ENCODE measurements around the gene ZBTB8A. TPM values are rescaled to one million over a fixed set of nuclear protein-coding genes. Genes with fewer than 3 reads are reported as not detected.
A peak's percentile ranks its signal among the peaks of the same experiment; 100 is the strongest.

The ZBTB8A gene
- total RNA-seq = under 1 TPM in 1 of 2 experiments, not detected in 1; 0.16 TPM

DNA sequence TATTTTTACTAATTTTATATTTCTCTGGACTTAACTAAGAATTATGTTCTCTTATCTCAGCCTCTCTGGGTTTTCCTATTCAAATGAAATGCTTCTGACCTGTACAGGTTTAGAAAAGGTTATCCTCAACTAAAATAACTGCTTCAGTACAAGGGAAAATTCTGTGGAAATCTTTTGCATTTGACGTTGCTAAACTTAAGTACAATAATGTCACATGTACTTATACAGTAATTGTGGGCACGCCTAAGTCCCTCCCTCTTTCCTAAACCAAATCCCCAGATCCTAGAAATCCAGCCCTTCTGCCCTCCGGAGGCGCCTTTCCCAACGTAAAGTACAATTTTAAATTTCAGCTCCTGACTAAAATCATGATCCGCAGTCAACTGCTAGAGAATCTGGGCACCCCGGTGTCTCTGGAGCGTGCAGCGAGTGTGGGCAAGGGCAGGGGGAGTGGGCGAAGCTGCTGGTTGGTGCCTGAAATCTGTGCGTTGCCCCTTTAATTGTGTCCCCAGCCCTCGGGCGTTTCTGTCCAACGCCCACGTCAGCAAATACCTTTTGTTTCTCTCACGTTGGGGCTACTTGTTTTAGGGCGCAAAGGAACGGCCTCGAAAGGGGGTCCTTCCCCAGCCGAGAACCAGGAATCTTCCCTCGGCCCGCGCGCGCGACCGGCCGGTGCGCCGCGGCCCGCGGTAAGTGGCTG is at the start of gene ZBTB8A:
ZBTB8A (plus strand) TSS at position 541 of the 697 bp plus-strand sequence. CDS start 53,505 bp downstream, outside the sequence.
- Mint-ChIP-seq H3K4me1 (ENCODE audit: low read depth) (peaks cover 8% of the 10 kb centered on the region), H3K27me3 (peaks cover 62% of the 10 kb centered on the region), H3K36me3 (ENCODE audit: low read depth) (no peaks in the 10 kb centered on the region), H3K9me3 (no peaks in the 10 kb centered on the region), H3K27ac (no peak within 1 kb of the TSS), H3K4me3 (peak within 1 kb of the TSS; percentile 75)
- CTCF ChIA-PET = interaction anchor here (2.5 kb wide), 1 partner anchor 19 kb away, joined by 10 read pairs; no protein-coding TSS in a partner anchor
- POLR2A ChIA-PET = interaction anchor here (0.9 to 1.8 kb wide), 3 partner anchors 18 to 167 kb away, joined by 3 to 7 read pairs (median 5); partner anchors contain the start of gene RBBP4
- peak; percentile 37 for ATAC-seq
- DNase-seq = peak; percentile 30
- TF ChIP-seq, protein P1, sequence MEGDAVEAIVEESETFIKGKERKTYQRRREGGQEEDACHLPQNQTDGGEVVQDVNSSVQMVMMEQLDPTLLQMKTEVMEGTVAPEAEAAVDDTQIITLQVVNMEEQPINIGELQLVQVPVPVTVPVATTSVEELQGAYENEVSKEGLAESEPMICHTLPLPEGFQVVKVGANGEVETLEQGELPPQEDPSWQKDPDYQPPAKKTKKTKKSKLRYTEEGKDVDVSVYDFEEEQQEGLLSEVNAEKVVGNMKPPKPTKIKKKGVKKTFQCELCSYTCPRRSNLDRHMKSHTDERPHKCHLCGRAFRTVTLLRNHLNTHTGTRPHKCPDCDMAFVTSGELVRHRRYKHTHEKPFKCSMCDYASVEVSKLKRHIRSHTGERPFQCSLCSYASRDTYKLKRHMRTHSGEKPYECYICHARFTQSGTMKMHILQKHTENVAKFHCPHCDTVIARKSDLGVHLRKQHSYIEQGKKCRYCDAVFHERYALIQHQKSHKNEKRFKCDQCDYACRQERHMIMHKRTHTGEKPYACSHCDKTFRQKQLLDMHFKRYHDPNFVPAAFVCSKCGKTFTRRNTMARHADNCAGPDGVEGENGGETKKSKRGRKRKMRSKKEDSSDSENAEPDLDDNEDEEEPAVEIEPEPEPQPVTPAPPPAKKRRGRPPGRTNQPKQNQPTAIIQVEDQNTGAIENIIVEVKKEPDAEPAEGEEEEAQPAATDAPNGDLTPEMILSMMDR (IDR thresholded peaks at IDR 0.05) = no peak
- intact Hi-C loops (cut with micrococcal nuclease) = no loop called here

DNA sequence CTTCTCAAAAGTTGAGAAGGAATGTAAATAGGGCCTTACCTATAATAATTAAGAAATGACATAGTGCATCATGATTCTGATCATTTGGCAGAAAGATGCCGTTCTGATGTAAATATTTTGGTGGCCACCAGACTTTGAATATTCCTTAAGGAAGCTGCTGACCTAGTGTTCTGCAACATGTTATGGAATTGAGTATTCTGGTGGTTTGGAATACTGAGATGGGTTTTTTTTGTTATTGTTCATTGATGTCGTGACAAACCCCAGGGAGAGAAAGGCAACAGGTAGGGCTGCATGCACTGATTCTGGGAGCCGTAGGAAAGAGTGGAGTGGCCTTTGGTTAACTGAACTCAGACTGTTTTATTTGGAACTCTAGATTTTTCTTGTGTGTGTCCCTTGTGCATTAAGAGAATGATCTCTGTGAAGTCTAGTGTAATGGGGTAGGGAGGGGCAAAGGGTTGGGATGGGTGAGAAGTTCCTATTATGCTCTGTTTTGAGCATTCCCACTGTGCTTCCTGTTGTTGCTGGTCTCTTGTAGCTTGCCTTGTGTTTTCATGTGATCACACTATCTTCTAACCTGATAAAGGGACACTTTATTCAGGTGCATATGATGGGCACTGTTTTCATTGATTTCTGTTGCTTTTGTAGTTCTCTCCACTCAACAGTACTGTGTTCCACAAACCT is 49.3 kb upstream of the ZBTB8A start:
- POLR2A ChIA-PET = interaction anchor here (0.6 kb wide), 1 partner anchor 736 kb away, joined by 5 read pairs; no protein-coding TSS in a partner anchor
- Mint-ChIP-seq H3K27ac (no peak overlapping the region), H3K27me3 (peaks cover 11% of the 10 kb centered on the region), H3K36me3 (ENCODE audit: low read depth) (no peaks in the 10 kb centered on the region), H3K4me3 (no peak overlapping the region), H3K9me3 (no peaks in the 10 kb centered on the region), H3K4me1 (ENCODE audit: low read depth) (no peaks in the 10 kb centered on the region)
- no peak for ATAC-seq
- TF ChIP-seq, protein P1 (IDR thresholded peaks at IDR 0.05) = no peak
- CTCF ChIA-PET = no interaction called here
- intact Hi-C loops (cut with micrococcal nuclease) = no loop called here
- no peak for DNase-seq

DNA sequence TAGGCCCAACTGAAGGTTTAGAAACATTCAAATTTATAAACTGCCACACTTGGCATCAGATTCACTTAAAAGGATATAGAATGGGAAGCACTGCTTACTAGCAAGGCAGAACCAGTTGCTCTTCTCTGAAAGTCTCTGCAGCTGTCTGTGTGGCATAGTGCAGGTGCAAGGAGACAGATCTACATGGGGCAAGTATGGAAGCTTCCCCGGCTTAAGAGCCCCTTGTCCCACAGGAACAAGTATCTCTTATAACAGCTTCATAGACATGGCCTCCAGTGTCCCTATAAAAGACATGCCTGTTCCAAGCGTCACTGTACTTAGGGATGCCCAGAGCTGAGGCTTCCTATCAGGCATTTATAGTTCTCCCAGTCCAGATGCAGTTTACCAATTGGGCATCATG is 47.8 kb upstream of the ZBTB8A start:
- DNase-seq = no peak
- no peak for ATAC-seq
- H3K9me3 Mint-ChIP-seq = no peaks in the 10 kb centered on the region
- H3K27me3 Mint-ChIP-seq = peaks cover 15% of the 10 kb centered on the region
- no peaks in the 10 kb centered on the region for H3K36me3 Mint-ChIP-seq (ENCODE audit: low read depth)
- H3K4me3 Mint-ChIP-seq = no peak overlapping the region
- ChIA-PET CTCF (interaction anchor here (1.1 kb wide), 1 partner anchor 29 kb away, joined by 3 read pairs; no protein-coding TSS in a partner anchor), POLR2A (no interaction called here)
- H3K4me1 Mint-ChIP-seq (ENCODE audit: low read depth) = no peaks in the 10 kb centered on the region
- intact Hi-C loops (cut with micrococcal nuclease) = no loop called here
- no peak overlapping the region for H3K27ac Mint-ChIP-seq
- TF ChIP-seq, protein P1 (IDR thresholded peaks at IDR 0.05) = no peak

DNA sequence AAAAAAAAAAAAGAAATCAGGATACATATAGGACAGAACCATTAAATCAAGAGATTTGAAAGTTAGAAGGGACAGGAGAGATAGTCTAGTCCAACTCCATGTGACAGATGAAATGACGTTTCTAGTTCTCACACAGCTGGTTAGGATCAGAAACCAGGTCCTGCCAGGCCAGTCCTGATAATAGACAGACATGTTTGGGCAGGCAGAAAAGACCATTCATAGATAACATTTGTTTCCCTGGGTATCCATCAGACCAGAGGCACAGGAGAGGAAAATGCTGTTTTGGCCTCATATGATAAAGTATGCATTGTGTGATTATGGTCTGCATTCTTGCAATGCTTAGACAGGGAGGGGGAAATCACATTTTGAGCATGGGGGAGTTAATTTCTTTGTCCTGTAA is 45.0 kb upstream of the ZBTB8A start:
- no peaks in the 10 kb centered on the region for H3K36me3 Mint-ChIP-seq (ENCODE audit: low read depth)
- ATAC-seq = no peak

More for the DNA sequence above, 45.0 kb upstream of the ZBTB8A start:
- no peak overlapping the region for H3K4me3 Mint-ChIP-seq
- DNase-seq = no peak
- H3K4me1 Mint-ChIP-seq (ENCODE audit: low read depth) = no peaks in the 10 kb centered on the region
- H3K27me3 Mint-ChIP-seq = peaks cover 22% of the 10 kb centered on the region
- TF ChIP-seq, protein P1 (IDR thresholded peaks at IDR 0.05) = no peak
- H3K27ac Mint-ChIP-seq = no peak overlapping the region
- intact Hi-C loops (cut with micrococcal nuclease) = no loop called here
- CTCF ChIA-PET = interaction anchor here (1.8 kb wide), 1 partner anchor 218 kb away, joined by 5 read pairs; no protein-coding TSS in a partner anchor
- no peaks in the 10 kb centered on the region for H3K9me3 Mint-ChIP-seq
- POLR2A ChIA-PET = no interaction called here

Measured in activated CD8-positive, alpha-beta T cell treated with anti-CD3 and anti-CD28 coated beads for 36 hours (primary cell).